Stomach (tissue), 9 donors: ENCODE results near the gene CBR4. TPM values are rescaled to one million over a fixed set of nuclear protein-coding genes. Genes with fewer than 3 reads are reported as not detected.

Source experiments
- DNase-seq, 2 donors: peaks; one replicate each; pipeline versions ENCODE4 v3.0.0 to v3.0.0-alpha.2; 2013 to 2019
- H3K27ac ChIP-seq, 5 donors: fragments of 200-600 bp in 4 of 5; sonication (generic) in 4 of 5; one replicate each; pipeline ENCODE4 v1.5.1; 2013 to 2019; ENCODE audit warnings: mild to moderate bottlenecking in 1 of 5, moderate library complexity in 1 of 5
- H3K27me3 ChIP-seq, 3 donors: fragments of 200-600 bp; sonication (generic); one replicate each; pipeline ENCODE4 v1.5.1; 2017 to 2019; ENCODE audit warnings: mixed run types in 1 of 3
- H3K36me3 ChIP-seq, 4 donors: fragments of 200-600 bp; sonication (generic); 1 replicate in 3 of 4; 2 replicates in 1 of 4; pipeline ENCODE4 v1.5.1; 2016 to 2019
- H3K4me1 ChIP-seq, 4 donors: fragments of 200-600 bp; sonication (generic); one replicate each; pipeline ENCODE4 v1.5.1; 2016 to 2019
- H3K4me3 ChIP-seq, 4 donors: fragments of 200-600 bp; sonication (generic) in 3 of 4; one replicate each; pipeline ENCODE4 v1.5.1; 2016 to 2019; ENCODE audit warnings: mild to moderate bottlenecking in 1 of 4
- H3K9me3 ChIP-seq, 4 donors: fragments of 200-600 bp; sonication (generic); one replicate each; pipeline ENCODE4 v1.5.1; 2016 to 2019
- CTCF ChIP-seq, 7 experiments: fragments of 450-650 bp in 4 of 7; fragments of 200-600 bp in 3 of 7; sonication (generic) in 3 of 7; IDR thresholded peaks; one replicate each; pipeline ENCODE4 v1.5.1; 2016 to 2019; ENCODE audit warnings: antibody characterized with exemption in 7 of 7, control low read depth in 2 of 7, mild to moderate bottlenecking in 1 of 7
- EP300 ChIP-seq: sonication (generic); formaldehyde crosslinking; IDR thresholded peaks from one replicate; pipeline ENCODE4 v1.6.1; 2017; ENCODE audit warnings: antibody characterized with exemption
- POLR2A ChIP-seq, 4 donors: fragments of 450-650 bp; IDR thresholded peaks; one replicate each; pipeline ENCODE4 v1.6.1; 2016; ENCODE audit warnings: antibody characterized with exemption in 4 of 4, control low read depth in 2 of 4, mild to moderate bottlenecking in 1 of 4, moderate library complexity in 1 of 4
- POLR2AphosphoS5 ChIP-seq, 3 donors: sonication (generic); formaldehyde crosslinking; IDR thresholded peaks; one replicate each; pipeline ENCODE4 v1.6.1; 2016; ENCODE audit warnings: antibody characterized with exemption in 3 of 3
- WGBS, 5 donors: extraction: QIAGEN DNeasy Blood & Tissue Kit in 3 of 5; methylation state at CpG; one replicate each; pipeline versions ENCODE4 v1.1.5 to v1.1.7; 2013 to 2018; 5-methylcytosine and 5-hydroxymethylcytosine counted together
- intact Hi-C: fragments of 100-400 bp; cut with DNase I; formaldehyde crosslinking; loops from one replicate; pipeline ENCODE4 v1.15.1; 2023; ENCODE audit warnings: low total_unique reads
- polyA plus RNA-seq, 3 donors: library from polyadenylated mRNA; stranded (reverse); fragments of 200-250 nt; gene quantifications; one replicate each; pipeline ENCODE4 v1.2.3, GENCODE V29; 2013
- total RNA-seq, 5 donors: library from RNA; depleted of rRNA; stranded (reverse); fragments of >200 nt; gene quantifications; one replicate each; pipeline versions ENCODE4 v1.1.0 to v1.2.3, GENCODE V29; 2014 to 2016
- donor health status: healthy with polysubstance abuse.
- donor health status: Bipolar disorder and iron deficiency.
- donor health status: healthy.

The CBR4 gene
- total and polyA plus RNA-seq, 8 donors: 4.1 to 48.7 (median 13.4) TPM; not detected in 1

- intact Hi-C loops: no loop called here
- no peak for TF ChIP-seq POLR2A (IDR thresholded peaks at IDR 0.05)
- TF ChIP-seq POLR2AphosphoS5 (IDR thresholded peaks at IDR 0.05): no peak
- TF ChIP-seq CTCF (IDR thresholded peaks at IDR 0.05): no peak
- TF ChIP-seq EP300: no peak
- H3K27ac ChIP-seq: no peak overlapping the region
- no peaks in the 10 kb centered on the region for H3K4me1 ChIP-seq
- no peak overlapping the region for H3K4me3 ChIP-seq
- WGBS, 5 donors: 74 to 93% (median 86%) methylated on average over 6 to 7 of the region's 7 CpGs
- H3K9me3 ChIP-seq: peaks cover 0 to 48% (median 26%) of the 10 kb centered on the region in 4 donors
- DNase-seq: no peak
- peaks cover 5 to 95% (median 67%) of the 10 kb centered on the region in 4 donors for H3K36me3 ChIP-seq
- no peaks in the 10 kb centered on the region for H3K27me3 ChIP-seq
These were observed 30.7 kb downstream of the CBR4 start for GRCh38 chr4:168979338-168979737.

GRCh38 chr4:168978001-168978700, 31.9 kb downstream of the CBR4 start:
- H3K9me3 ChIP-seq: peaks cover 0 to 57% (median 26%) of the 10 kb centered on the region in 4 donors
- peaks cover 5 to 84% (median 65%) of the 10 kb centered on the region in 4 donors for H3K36me3 ChIP-seq
- intact Hi-C loops: no loop called here
- no peaks in the 10 kb centered on the region for H3K27me3 ChIP-seq
- no peak overlapping the region for H3K27ac ChIP-seq
- DNase-seq: no peak
- H3K4me3 ChIP-seq: no peak overlapping the region
- TF ChIP-seq EP300 (no peak), CTCF (IDR thresholded peaks at IDR 0.05) (no peak), POLR2AphosphoS5 (IDR thresholded peaks at IDR 0.05) (no peak), POLR2A (IDR thresholded peaks at IDR 0.05) (no peak)
- H3K4me1 ChIP-seq: no peaks in the 10 kb centered on the region
- 90 to 100% (median 100%) methylated on average over 1 of the region's 1 CpG for WGBS, 5 donors

- WGBS, 5 donors: 81 to 95% (median 94%) methylated on average over 4 of the region's 4 CpGs
- Histone ChIP-seq H3K4me1 (no peaks in the 10 kb centered on the region), H3K36me3 (peaks cover 5 to 31% (median 29%) of the 10 kb centered on the region in 4 donors), H3K27me3 (no peaks in the 10 kb centered on the region), H3K4me3 (no peak overlapping the region), H3K27ac (no peak overlapping the region), H3K9me3 (peaks cover 0 to 56% (median 35%) of the 10 kb centered on the region in 4 donors)
- TF ChIP-seq POLR2A (IDR thresholded peaks at IDR 0.05) (no peak), CTCF (IDR thresholded peaks at IDR 0.05) (no peak), EP300 (no peak), POLR2AphosphoS5 (IDR thresholded peaks at IDR 0.05) (no peak)
- no peak for DNase-seq
- intact Hi-C loops: no loop called here
These were observed 37.5 kb downstream of the CBR4 start for GRCh38 chr4:168972596-168972995.

- Histone ChIP-seq H3K4me1 (no peaks in the 10 kb centered on the region), H3K9me3 (peaks cover 0 to 2% (median 0%) of the 10 kb centered on the region in 4 donors), H3K27me3 (no peaks in the 10 kb centered on the region), H3K27ac (no peak overlapping the region), H3K36me3 (no peaks in the 10 kb centered on the region), H3K4me3 (no peak overlapping the region)
- intact Hi-C loops: no loop called here
- DNase-seq: no peak
- WGBS, 5 donors: 94 to 96% (median 95%) methylated on average over 5 of the region's 5 CpGs
- no peak for TF ChIP-seq POLR2AphosphoS5 (IDR thresholded peaks at IDR 0.05)
- TF ChIP-seq POLR2A (IDR thresholded peaks at IDR 0.05): no peak
- TF ChIP-seq CTCF (IDR thresholded peaks at IDR 0.05): no peak
- no peak for TF ChIP-seq EP300
These were observed 49.3 kb downstream of the CBR4 start for GRCh38 chr4:168960716-168961115.
